ENCODE results near the gene ITGB2.
A peak's percentile ranks its signal among the peaks of the same experiment; 100 is the strongest.
"Not testable (repeated sequence)": the region's sequence is repeated elsewhere in the genome, so short reads cannot be mapped to it uniquely, and the experiment has no call there.

ITGB2 gene

GRCh38 chr21:44916965-44917364 lies 3.7 kb downstream of the ITGB2 start:
- no peak for DNase-seq (ENCODE audit: low spot score)
- in situ Hi-C loops (cut with MboI; ENCODE audit: low sequenced_read_pairs, unreplicated experiment): no loop called here

GRCh38 chr21:44914176-44914874 lies 6.4 kb downstream of the ITGB2 start:
- peak; percentile 69 for DNase-seq (ENCODE audit: low spot score)
- in situ Hi-C loops (cut with MboI; ENCODE audit: low sequenced_read_pairs, unreplicated experiment): no loop called here
- TF ChIP-seq CTCF (IDR thresholded peaks at IDR 0.05; ENCODE audit: borderline replicate concordance, control extremely low read depth, extremely low read depth, insufficient read depth, missing control alignments): no peak

More at GRCh38 chr21:44916965-44917364, 3.7 kb downstream of the ITGB2 start:
- no peak for TF ChIP-seq CTCF (IDR thresholded peaks at IDR 0.05; ENCODE audit: borderline replicate concordance, control extremely low read depth, extremely low read depth, insufficient read depth, missing control alignments)

GRCh38 chr21:44913425-44914175 lies 7.1 kb downstream of the ITGB2 start:
- in situ Hi-C loops (cut with MboI; ENCODE audit: low sequenced_read_pairs, unreplicated experiment): no loop called here
- no peak for TF ChIP-seq CTCF (IDR thresholded peaks at IDR 0.05; ENCODE audit: borderline replicate concordance, control extremely low read depth, extremely low read depth, insufficient read depth, missing control alignments)
- no peak for DNase-seq (ENCODE audit: low spot score)

- DNase-seq (ENCODE audit: low spot score); in situ Hi-C loops (cut with MboI; ENCODE audit: low sequenced_read_pairs, unreplicated experiment): not testable (repeated sequence)
Measured at GRCh38 chr21:44912506-44913412, 7.9 kb downstream of the ITGB2 start.

- in situ Hi-C loops (cut with MboI; ENCODE audit: low sequenced_read_pairs, unreplicated experiment): no loop called here
- no peak for DNase-seq (ENCODE audit: low spot score)
- TF ChIP-seq CTCF (IDR thresholded peaks at IDR 0.05; ENCODE audit: borderline replicate concordance, control extremely low read depth, extremely low read depth, insufficient read depth, missing control alignments): no peak
Measured at GRCh38 chr21:44912158-44912473, 8.6 kb downstream of the ITGB2 start.

GRCh38 chr21:44911384-44912157 lies 9.1 kb downstream of the ITGB2 start:
- peak; percentile 59 for TF ChIP-seq CTCF (IDR thresholded peaks at IDR 0.05; ENCODE audit: borderline replicate concordance, control extremely low read depth, extremely low read depth, insufficient read depth, missing control alignments)
- peak; percentile 59 for DNase-seq (ENCODE audit: low spot score)
- in situ Hi-C loops (cut with MboI; ENCODE audit: low sequenced_read_pairs, unreplicated experiment): no loop called here
